ENCODE results near the gene AK2.

DNA sequence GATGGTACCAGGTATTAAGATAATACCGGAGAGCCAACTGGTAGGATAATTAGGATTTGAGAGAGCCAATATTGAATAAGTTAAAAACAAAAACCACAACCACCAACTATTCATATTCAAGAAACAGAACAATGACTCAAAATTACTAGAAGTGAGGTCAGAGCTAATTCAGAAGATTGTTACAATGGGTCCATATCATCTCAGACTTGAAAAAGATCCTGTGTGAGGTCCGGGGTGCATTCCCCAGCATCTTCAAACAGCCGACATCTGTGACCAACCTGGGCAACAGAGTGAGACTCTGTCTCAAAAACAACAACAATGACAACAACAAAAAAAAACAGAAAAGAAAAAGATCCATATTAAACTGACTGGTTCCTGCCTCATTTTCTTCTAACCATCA lies 18.6 kb downstream of the AK2 start:
- no peak for TF ChIP-seq POLR2A (IDR thresholded peaks at IDR 0.05)
- TF ChIP-seq, protein P1, sequence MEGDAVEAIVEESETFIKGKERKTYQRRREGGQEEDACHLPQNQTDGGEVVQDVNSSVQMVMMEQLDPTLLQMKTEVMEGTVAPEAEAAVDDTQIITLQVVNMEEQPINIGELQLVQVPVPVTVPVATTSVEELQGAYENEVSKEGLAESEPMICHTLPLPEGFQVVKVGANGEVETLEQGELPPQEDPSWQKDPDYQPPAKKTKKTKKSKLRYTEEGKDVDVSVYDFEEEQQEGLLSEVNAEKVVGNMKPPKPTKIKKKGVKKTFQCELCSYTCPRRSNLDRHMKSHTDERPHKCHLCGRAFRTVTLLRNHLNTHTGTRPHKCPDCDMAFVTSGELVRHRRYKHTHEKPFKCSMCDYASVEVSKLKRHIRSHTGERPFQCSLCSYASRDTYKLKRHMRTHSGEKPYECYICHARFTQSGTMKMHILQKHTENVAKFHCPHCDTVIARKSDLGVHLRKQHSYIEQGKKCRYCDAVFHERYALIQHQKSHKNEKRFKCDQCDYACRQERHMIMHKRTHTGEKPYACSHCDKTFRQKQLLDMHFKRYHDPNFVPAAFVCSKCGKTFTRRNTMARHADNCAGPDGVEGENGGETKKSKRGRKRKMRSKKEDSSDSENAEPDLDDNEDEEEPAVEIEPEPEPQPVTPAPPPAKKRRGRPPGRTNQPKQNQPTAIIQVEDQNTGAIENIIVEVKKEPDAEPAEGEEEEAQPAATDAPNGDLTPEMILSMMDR (IDR thresholded peaks at IDR 0.05): no peak
